ENCODE results near the gene KCNT2.

Gene KCNT2

DNA sequence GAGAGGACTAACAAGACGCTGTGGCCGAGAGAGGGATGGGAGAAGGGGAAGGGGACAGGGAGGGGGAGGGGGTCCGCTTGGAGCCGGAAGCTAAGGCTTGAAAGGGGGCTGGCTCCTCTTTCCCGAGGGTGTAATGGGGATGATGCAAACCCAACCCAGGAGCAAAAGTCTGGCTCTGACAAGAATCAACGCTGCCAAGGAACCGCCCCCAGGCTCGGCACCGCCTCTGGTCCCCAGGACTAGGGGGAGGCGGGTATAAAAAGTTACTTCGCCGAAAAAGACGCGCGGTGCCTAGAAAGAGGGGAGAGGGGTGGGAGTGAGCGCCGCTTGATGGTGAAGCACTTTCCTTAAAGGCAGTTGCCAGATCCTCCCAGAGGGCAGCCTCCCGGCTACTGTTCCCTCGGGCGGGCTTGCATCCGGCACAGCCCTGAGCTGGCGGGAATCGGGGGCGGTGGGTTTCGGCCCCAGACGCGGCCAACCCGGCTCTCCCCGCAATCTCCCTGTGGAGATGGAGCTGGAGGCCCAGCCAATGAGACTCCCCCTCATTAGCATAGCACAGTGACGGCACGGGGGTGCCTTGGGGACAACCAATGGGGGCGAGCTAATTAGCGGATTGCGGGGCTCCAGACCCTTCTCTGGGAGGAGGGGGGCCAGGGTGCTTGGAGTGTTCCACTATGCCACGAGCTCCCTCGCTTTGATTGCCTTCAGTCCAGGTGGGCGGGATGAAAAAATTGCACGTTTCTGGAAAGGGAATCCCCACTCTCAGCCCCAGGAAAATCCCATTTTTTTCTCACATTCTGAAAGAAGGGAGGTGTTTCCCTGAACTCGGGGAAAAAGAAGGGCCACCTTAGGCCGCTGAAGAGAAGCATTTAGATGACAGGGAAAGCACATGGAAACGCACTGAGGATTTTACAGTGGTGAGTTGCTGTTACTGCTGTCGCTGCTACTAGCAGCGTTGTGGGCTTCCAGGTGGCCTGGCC is at the start of gene KCNT2:
Gene KCNT2, minus strand, starts transcription at position 51 of the 980 bp plus-strand sequence. CDS start 131 bp downstream, outside the sequence.
- no peaks in the 10 kb centered on the region for H3K27me3 ChIP-seq (replicated peaks; ENCODE audit: insufficient read depth, low read length)
- TF ChIP-seq CTCF (IDR thresholded peaks at IDR 0.05; ENCODE audit: low read length) (no peak), EZH2phosphoT487 (IDR thresholded peaks at IDR 0.05; ENCODE audit: low read length) (no peak), EZH2 (optimal IDR thresholded peaks at IDR 0.05; ENCODE audit: low read depth, low read length) (no peak)
- H2AFZ ChIP-seq (ENCODE audit: low read length): 0 out of 2 replicates have a peak within 1 kb of the TSS, but pooled peaks have one; percentile 15
- H3K4me2 ChIP-seq (ENCODE audit: low read depth, low read length): 0 out of 2 replicates have a peak within 1 kb of the TSS, but pooled peaks have one; percentile 8
- no peaks in the 10 kb centered on the region for H4K20me1 ChIP-seq (ENCODE audit: insufficient read depth, low read length)
- no peaks in the 10 kb centered on the region for H3F3A ChIP-seq (ENCODE audit: insufficient read depth, low read length)
- no peak within 1 kb of the TSS for H3K9ac ChIP-seq (ENCODE audit: low read length)
- H3K9me2 ChIP-seq (replicated peaks; ENCODE audit: insufficient read depth, low read length): no peaks in the 10 kb centered on the region
- DNase-seq: no peak
- H3K27ac ChIP-seq (ENCODE audit: low read length): no peak within 1 kb of the TSS
- H3K79me2 ChIP-seq (ENCODE audit: low read length): no peaks in the 10 kb centered on the region
- no peaks in the 10 kb centered on the region for H3K9me3 ChIP-seq (replicated peaks; ENCODE audit: insufficient read depth, low read length)
- H3K4me1 ChIP-seq (ENCODE audit: low read length): no peaks in the 10 kb centered on the region
- no peaks in the 10 kb centered on the region for H3K36me3 ChIP-seq (replicated peaks; ENCODE audit: insufficient read depth, low read length)
- no peak within 1 kb of the TSS for H3K4me3 ChIP-seq (ENCODE audit: low read length)

- no peak overlapping the region for H2AFZ ChIP-seq (ENCODE audit: low read length)
Measured at GRCh38 chr1:196655494-196655893, 47.3 kb upstream of the KCNT2 start.

DNA sequence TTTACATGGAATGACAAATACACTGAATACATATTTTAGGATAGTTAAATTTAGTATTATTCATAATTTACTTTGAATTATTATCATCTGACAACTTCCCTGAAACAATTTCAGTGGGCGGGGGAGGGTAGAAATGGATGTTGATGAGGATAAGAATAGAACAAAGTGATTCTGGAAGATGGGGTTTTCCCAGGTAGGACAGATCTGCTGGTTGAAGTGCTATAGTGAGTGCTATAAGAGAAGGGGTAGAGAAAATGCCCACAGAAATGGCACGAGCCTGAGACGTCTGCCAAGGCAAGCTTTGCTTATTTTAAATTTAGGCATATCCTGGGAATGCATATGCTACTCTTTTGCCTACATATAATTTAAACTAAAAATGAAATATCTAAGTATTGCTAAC is 46.8 kb upstream of the KCNT2 start:
- peaks cover 6% of the 10 kb centered on the region; the same call in 1 of the 2 replicates for H3F3A ChIP-seq (ENCODE audit: insufficient read depth, low read length)
- no peak overlapping the region for H3K27ac ChIP-seq (ENCODE audit: low read length)
- H3K4me2 ChIP-seq (ENCODE audit: low read depth, low read length): no peak overlapping the region
- no peaks in the 10 kb centered on the region for H3K27me3 ChIP-seq (replicated peaks; ENCODE audit: insufficient read depth, low read length)
- H3K36me3 ChIP-seq (replicated peaks; ENCODE audit: insufficient read depth, low read length): no peaks in the 10 kb centered on the region
- no peaks in the 10 kb centered on the region for H3K9me2 ChIP-seq (replicated peaks; ENCODE audit: insufficient read depth, low read length)
- no peak for TF ChIP-seq EZH2 (optimal IDR thresholded peaks at IDR 0.05; ENCODE audit: low read depth, low read length)
- no peak for TF ChIP-seq CTCF (IDR thresholded peaks at IDR 0.05; ENCODE audit: low read length)
- TF ChIP-seq EZH2phosphoT487 (IDR thresholded peaks at IDR 0.05; ENCODE audit: low read length): no peak
- no peaks in the 10 kb centered on the region for H3K79me2 ChIP-seq (ENCODE audit: low read length)
- no peak overlapping the region for H3K4me3 ChIP-seq (ENCODE audit: low read length)
- no peaks in the 10 kb centered on the region for H4K20me1 ChIP-seq (ENCODE audit: insufficient read depth, low read length)
- no peak for DNase-seq
- H3K9me3 ChIP-seq (replicated peaks; ENCODE audit: insufficient read depth, low read length): no peaks in the 10 kb centered on the region
- no peak overlapping the region for H2AFZ ChIP-seq (ENCODE audit: low read length)
- no peak overlapping the region for H3K9ac ChIP-seq (ENCODE audit: low read length)
- H3K4me1 ChIP-seq (ENCODE audit: low read length): peaks cover 11% of the 10 kb centered on the region; the same call in 1 of the 2 replicates

More at GRCh38 chr1:196655494-196655893, 47.3 kb upstream of the KCNT2 start:
- Histone ChIP-seq H4K20me1 (ENCODE audit: insufficient read depth, low read length) (no peaks in the 10 kb centered on the region), H3K4me3 (ENCODE audit: low read length) (no peak overlapping the region), H3K79me2 (ENCODE audit: low read length) (no peaks in the 10 kb centered on the region), H3K4me1 (ENCODE audit: low read length) (peaks cover 11% of the 10 kb centered on the region; the same call in 1 of the 2 replicates), H3K27me3 (replicated peaks; ENCODE audit: insufficient read depth, low read length) (no peaks in the 10 kb centered on the region), H3K9me3 (replicated peaks; ENCODE audit: insufficient read depth, low read length) (no peaks in the 10 kb centered on the region), H3K36me3 (replicated peaks; ENCODE audit: insufficient read depth, low read length) (no peaks in the 10 kb centered on the region), H3K9me2 (replicated peaks; ENCODE audit: insufficient read depth, low read length) (no peaks in the 10 kb centered on the region), H3K4me2 (ENCODE audit: low read depth, low read length) (no peak overlapping the region), H3K9ac (ENCODE audit: low read length) (no peak overlapping the region), H3K27ac (ENCODE audit: low read length) (no peak overlapping the region), H3F3A (ENCODE audit: insufficient read depth, low read length) (peaks cover 6% of the 10 kb centered on the region; the same call in 1 of the 2 replicates)
- TF ChIP-seq EZH2 (optimal IDR thresholded peaks at IDR 0.05; ENCODE audit: low read depth, low read length): no peak
- TF ChIP-seq CTCF (IDR thresholded peaks at IDR 0.05; ENCODE audit: low read length): no peak
- no peak for TF ChIP-seq EZH2phosphoT487 (IDR thresholded peaks at IDR 0.05; ENCODE audit: low read length)
- DNase-seq: no peak
